ENCODE measurements around the gene BCL11A.
A peak's percentile ranks its signal among the peaks of the same experiment; 100 is the strongest.

The BCL11A gene

DNA sequence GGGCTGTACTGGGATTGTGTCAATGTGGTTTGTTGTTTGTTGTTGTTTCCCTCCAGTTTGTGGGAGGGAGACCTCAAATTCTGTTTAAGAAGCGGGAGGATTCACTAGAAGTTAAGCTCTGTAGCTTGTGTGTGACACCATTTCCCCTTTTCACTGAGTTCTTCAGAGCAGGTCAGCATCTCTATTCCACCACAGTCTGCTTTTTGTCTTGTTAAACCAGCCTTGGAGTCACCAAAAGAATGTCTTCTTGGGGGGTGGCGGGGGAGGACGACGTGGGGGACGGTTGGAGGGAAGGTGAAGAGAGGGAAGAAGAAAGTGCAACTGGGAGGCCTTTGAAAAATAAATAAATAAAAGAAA lies 2.3 kb upstream of the BCL11A start:
- DNase-seq (ENCODE audit: low read depth): no peak
- TF ChIP-seq, protein P1, sequence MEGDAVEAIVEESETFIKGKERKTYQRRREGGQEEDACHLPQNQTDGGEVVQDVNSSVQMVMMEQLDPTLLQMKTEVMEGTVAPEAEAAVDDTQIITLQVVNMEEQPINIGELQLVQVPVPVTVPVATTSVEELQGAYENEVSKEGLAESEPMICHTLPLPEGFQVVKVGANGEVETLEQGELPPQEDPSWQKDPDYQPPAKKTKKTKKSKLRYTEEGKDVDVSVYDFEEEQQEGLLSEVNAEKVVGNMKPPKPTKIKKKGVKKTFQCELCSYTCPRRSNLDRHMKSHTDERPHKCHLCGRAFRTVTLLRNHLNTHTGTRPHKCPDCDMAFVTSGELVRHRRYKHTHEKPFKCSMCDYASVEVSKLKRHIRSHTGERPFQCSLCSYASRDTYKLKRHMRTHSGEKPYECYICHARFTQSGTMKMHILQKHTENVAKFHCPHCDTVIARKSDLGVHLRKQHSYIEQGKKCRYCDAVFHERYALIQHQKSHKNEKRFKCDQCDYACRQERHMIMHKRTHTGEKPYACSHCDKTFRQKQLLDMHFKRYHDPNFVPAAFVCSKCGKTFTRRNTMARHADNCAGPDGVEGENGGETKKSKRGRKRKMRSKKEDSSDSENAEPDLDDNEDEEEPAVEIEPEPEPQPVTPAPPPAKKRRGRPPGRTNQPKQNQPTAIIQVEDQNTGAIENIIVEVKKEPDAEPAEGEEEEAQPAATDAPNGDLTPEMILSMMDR (conservative IDR thresholded peaks at IDR 0.05; ENCODE audit: low read depth, low read length): no peak
- H3K4me3 ChIP-seq (ENCODE audit: low read depth, low read length): no peak overlapping the region

GRCh38 chr2:60555066-60555782 lies 1.8 kb upstream of the BCL11A start:
- H3K4me3 ChIP-seq (ENCODE audit: low read depth, low read length): peak overlapping the region; percentile 85
- DNase-seq (ENCODE audit: low read depth): peak; percentile 82
- TF ChIP-seq, protein P1 (conservative IDR thresholded peaks at IDR 0.05; ENCODE audit: low read depth, low read length): peak; percentile 52

DNA sequence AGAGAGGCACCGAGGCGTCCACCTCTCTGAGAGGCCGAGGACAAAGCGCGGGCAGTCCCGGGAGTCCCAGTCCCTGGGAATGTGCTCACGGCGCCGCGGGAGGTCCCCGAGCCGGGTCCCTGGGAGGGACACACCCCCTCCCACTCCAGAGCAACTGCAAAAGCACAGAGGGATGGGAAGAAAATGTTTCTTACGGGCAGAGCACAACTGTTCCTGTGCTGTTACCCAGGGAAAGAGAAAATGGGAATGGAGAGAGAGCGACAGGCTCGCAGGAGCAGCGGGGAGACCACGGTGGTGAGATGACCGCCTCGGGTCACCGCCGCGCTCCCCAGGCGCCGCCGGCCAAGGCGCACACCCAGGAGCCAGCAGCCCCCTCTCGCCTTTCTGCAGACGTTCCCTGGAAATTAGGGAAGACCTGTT lies 1.2 kb upstream of the BCL11A start:
- TF ChIP-seq, protein P1 (conservative IDR thresholded peaks at IDR 0.05; ENCODE audit: low read depth, low read length): no peak
- no peak for DNase-seq (ENCODE audit: low read depth)
- H3K4me3 ChIP-seq (ENCODE audit: low read depth, low read length): peak overlapping the region; percentile 85

DNA sequence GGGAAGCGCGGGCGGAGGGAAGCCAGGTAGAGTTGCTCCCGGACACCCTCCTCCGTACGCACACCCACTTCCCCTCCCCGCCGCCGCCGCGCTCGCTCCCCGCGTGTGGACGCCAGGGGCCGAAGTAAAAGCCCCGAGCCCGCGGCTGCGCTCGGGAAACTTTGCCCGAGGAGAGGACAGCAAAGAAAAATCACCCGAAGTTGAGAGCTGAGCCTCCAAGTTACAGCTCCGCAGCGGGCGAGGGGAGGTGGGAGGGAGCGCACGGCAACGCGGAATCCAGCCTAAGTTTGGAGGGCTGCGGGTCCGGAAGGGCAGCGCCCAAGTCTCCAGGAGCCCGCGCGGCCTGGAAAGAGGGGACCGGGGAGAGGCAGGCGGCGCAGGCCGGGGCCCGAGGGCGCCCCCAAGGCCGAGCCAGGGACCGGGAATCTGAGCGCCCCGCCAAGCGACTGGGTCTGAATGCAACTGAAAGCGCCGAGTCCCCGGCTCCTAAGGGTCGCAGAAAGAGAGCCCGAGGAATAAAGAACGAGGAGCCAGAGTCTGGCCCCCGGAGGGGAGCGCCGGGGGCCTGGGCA lies 706 bp upstream of the BCL11A start:
- TF ChIP-seq, protein P1 (conservative IDR thresholded peaks at IDR 0.05; ENCODE audit: low read depth, low read length): no peak
- peak overlapping the region; percentile 85 for H3K4me3 ChIP-seq (ENCODE audit: low read depth, low read length)

DNA sequence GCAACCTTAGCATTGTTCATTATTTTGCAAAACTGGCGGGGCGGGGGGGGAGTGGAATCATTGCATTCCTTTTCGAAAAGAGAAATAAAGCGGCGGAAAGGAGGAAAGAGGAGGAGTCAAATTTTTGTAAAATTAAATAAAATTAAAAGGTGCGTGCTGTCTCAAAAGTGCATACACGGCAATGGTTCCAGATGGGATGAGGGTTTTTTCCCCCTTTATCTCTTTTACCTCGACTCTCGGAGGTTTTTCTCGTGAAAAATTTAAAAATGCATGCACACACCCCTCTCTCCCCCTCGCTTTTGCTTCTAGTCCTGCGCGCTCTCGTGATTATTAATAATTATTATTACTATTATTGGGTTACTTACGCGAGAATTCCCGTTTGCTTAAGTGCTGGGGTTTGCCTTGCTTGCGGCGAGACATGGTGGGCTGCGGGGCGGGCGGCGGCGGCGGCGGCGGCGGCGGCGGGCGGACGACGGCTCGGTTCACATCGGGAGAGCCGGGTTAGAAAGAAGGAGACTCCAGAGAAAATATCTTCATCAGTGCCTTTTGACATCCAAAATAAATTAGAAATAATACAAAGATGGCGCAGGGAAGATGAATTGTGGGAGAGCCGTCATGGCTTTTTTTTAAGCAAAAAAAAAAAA lies 481 bp downstream of the BCL11A start:
- DNase-seq (ENCODE audit: low read depth): peak; percentile 33
- peak overlapping the region; percentile 85 for H3K4me3 ChIP-seq (ENCODE audit: low read depth, low read length)
- TF ChIP-seq, protein P1 (conservative IDR thresholded peaks at IDR 0.05; ENCODE audit: low read depth, low read length): no peak

More for the DNA sequence above, 706 bp upstream of the BCL11A start:
- DNase-seq (ENCODE audit: low read depth): peak; percentile 30

GRCh38 chr2:60552078-60552850 lies 1.2 kb downstream of the BCL11A start:
- peak; percentile 4 for DNase-seq (ENCODE audit: low read depth)
- H3K4me3 ChIP-seq (ENCODE audit: low read depth, low read length): peak overlapping the region; percentile 85
- TF ChIP-seq, protein P1 (conservative IDR thresholded peaks at IDR 0.05; ENCODE audit: low read depth, low read length): no peak
